Right cardiac atrium (tissue), 5 donors: ENCODE data around the gene PFDN6. TPM values are rescaled to one million over a fixed set of nuclear protein-coding genes. Genes with fewer than 3 reads are reported as not detected.

Experiments used
- microRNA-seq, 2 donors: library from miRNA; unstranded; fragments of <30 nt; microRNA quantifications; one replicate each; pipeline ENCODE4 v1.2.0, GENCODE V29; 2020 to 2021
- polyA plus RNA-seq: library from polyadenylated mRNA; stranded (reverse); fragments of 200-250 nt; gene quantifications from one replicate; pipeline ENCODE4 v1.2.3, GENCODE V29; 2013
- total RNA-seq, 4 donors: library from RNA; stranded (reverse); fragmentation: NEBNext Ultra II Directional; extraction: Animal tissue kit (Norgen Biotek cat#: 25700); gene quantifications; one replicate each; pipeline ENCODE4 v1.2.1, GENCODE V29; 2021
- donor health status: healthy with polysubstance abuse.
- donor health status: DM: no; HTN: yes; CAD: no.
- donor health status: DM: no; HTN: no; CAD: no.
- donor health status: DM: no; HTN: yes; CAD: no; lungs with severe emphysema.
- donor health status: DM: yes; HTN: yes; CAD: no.

The PFDN6 gene
- total and polyA plus RNA-seq, 5 donors, result 44.4 to 143 (median 52.4) TPM

Small RNA genes within 50 kb of the gene (microRNA-seq; reads per million reads assigned to microRNA genes)
- 0 to 0.54 reads per million in 2 donors for gene MIR6834
- 0 reads per million in 2 donors for gene MIR6873

Other genes starting within 250 kb of the PFDN6 start
- gene HLA-DPA1, start 216.0 kb upstream of the PFDN6 start, total RNA-seq, result 10 to 100 TPM; 49.5 to 58.6 (median 54.1) TPM
- gene HLA-DPA1, start 216.0 kb upstream of the PFDN6 start, polyA plus RNA-seq, result 31.1 TPM
- 10 to 100 TPM; 46.2 to 71.0 (median 57.4) TPM for gene HLA-DPB1, start 213.6 kb upstream of the PFDN6 start, total RNA-seq
- 35.9 TPM for gene HLA-DPB1, start 213.6 kb upstream of the PFDN6 start, polyA plus RNA-seq
- gene COL11A2, start 97.1 kb upstream of the PFDN6 start, total RNA-seq, result 1 to 10 TPM; 1.5 to 4.0 (median 2.3) TPM
- gene COL11A2, start 97.1 kb upstream of the PFDN6 start, polyA plus RNA-seq, result 3.7 TPM
- 10 to 100 TPM; 32.8 to 44.8 (median 35.0) TPM for gene RXRB, start 88.9 kb upstream of the PFDN6 start, total RNA-seq
- 31.7 TPM for gene RXRB, start 88.9 kb upstream of the PFDN6 start, polyA plus RNA-seq
- 100 to 1,000 TPM in 1 of 4 donors, 10 to 100 TPM in 3; 59.0 to 124 (median 81.6) TPM for gene SLC39A7, start 88.7 kb upstream of the PFDN6 start, total RNA-seq
- 78.6 TPM for gene SLC39A7, start 88.7 kb upstream of the PFDN6 start, polyA plus RNA-seq
- gene HSD17B8, start 84.9 kb upstream of the PFDN6 start, total RNA-seq, result 10 to 100 TPM; 16.9 to 20.2 (median 19.1) TPM
- 16.9 TPM for gene HSD17B8, start 84.9 kb upstream of the PFDN6 start, polyA plus RNA-seq
- 10 to 100 TPM; 30.4 to 38.2 (median 34.4) TPM for gene RING1, start 81.1 kb upstream of the PFDN6 start, total RNA-seq
- gene RING1, start 81.1 kb upstream of the PFDN6 start, polyA plus RNA-seq, result 33.7 TPM
- 10 to 100 TPM; 31.1 to 39.1 (median 35.8) TPM for gene VPS52, start 17.7 kb upstream of the PFDN6 start, total RNA-seq
- 34.6 TPM for gene VPS52, start 17.7 kb upstream of the PFDN6 start, polyA plus RNA-seq
- 1,000 to 10,000 TPM; 1,042 to 1,240 (median 1,130) TPM for gene RPS18, start 17.5 kb upstream of the PFDN6 start, total RNA-seq
- 1,903 TPM for gene RPS18, start 17.5 kb upstream of the PFDN6 start, polyA plus RNA-seq
- gene B3GALT4, start 12.5 kb upstream of the PFDN6 start, total RNA-seq, result 10 to 100 TPM in 2 of 4 donors, 1 to 10 TPM in 2; 9.7 to 10.2 (median 9.9) TPM
- 11.0 TPM for gene B3GALT4, start 12.5 kb upstream of the PFDN6 start, polyA plus RNA-seq
- 10 to 100 TPM; 16.3 to 31.1 (median 18.5) TPM for gene WDR46, start 362 bp upstream of the PFDN6 start, total RNA-seq
- 15.5 TPM for gene WDR46, start 362 bp upstream of the PFDN6 start, polyA plus RNA-seq
- gene RGL2, start 9.3 kb downstream of the PFDN6 start, total RNA-seq, result 10 to 100 TPM; 47.6 to 56.3 (median 54.5) TPM
- gene RGL2, start 9.3 kb downstream of the PFDN6 start, polyA plus RNA-seq, result 40.6 TPM
- gene TAPBP, start 24.5 kb downstream of the PFDN6 start, total RNA-seq, result 10 to 100 TPM; 85.1 to 91.6 (median 87.2) TPM
- 35.3 TPM for gene TAPBP, start 24.5 kb downstream of the PFDN6 start, polyA plus RNA-seq
- 10 to 100 TPM; 12.7 to 18.2 (median 15.5) TPM for gene ZBTB22, start 28.1 kb downstream of the PFDN6 start, total RNA-seq
- 12.5 TPM for gene ZBTB22, start 28.1 kb downstream of the PFDN6 start, polyA plus RNA-seq
- 10 to 100 TPM; 18.3 to 23.9 (median 20.8) TPM for gene DAXX, start 33.4 kb downstream of the PFDN6 start, total RNA-seq
- 17.6 TPM for gene DAXX, start 33.4 kb downstream of the PFDN6 start, polyA plus RNA-seq
- gene KIFC1, start 102.2 kb downstream of the PFDN6 start, total RNA-seq, result 1 to 10 TPM in 2 of 4 donors, under 1 TPM in 1, not detected in 1; 0.62 to 1.2 (median 1.1) TPM
- 0.16 TPM for gene KIFC1, start 102.2 kb downstream of the PFDN6 start, polyA plus RNA-seq
- gene PHF1, start 121.4 kb downstream of the PFDN6 start, total RNA-seq, result 10 to 100 TPM; 55.5 to 70.6 (median 65.4) TPM
- 76.4 TPM for gene PHF1, start 121.4 kb downstream of the PFDN6 start, polyA plus RNA-seq
- gene CUTA, start 128.5 kb downstream of the PFDN6 start, total RNA-seq, result 100 to 1,000 TPM; 128 to 177 (median 133) TPM
- 170 TPM for gene CUTA, start 128.5 kb downstream of the PFDN6 start, polyA plus RNA-seq
- 10 to 100 TPM in 1 of 4 donors, 1 to 10 TPM in 3; 8.6 to 13.2 (median 9.0) TPM for gene SYNGAP1, start 130.5 kb downstream of the PFDN6 start, total RNA-seq
- gene SYNGAP1, start 130.5 kb downstream of the PFDN6 start, polyA plus RNA-seq, result 8.0 TPM
- gene ZBTB9, start 165.0 kb downstream of the PFDN6 start, total RNA-seq, result 1 to 10 TPM; 3.9 to 4.9 (median 4.3) TPM
- gene ZBTB9, start 165.0 kb downstream of the PFDN6 start, polyA plus RNA-seq, result 2.8 TPM